HG02759 (cell line): Measurements from ENCODE around the gene PLA2G2F.

Experiments used
- ATAC-seq: cut with Tn5 transposase; IDR thresholded peaks from one replicate; pipeline ENCODE4 v1.9.1; 2021; ENCODE audit warnings: mild to moderate bottlenecking, moderate library complexity; ENCODE audit not compliant: unreplicated experiment

Gene PLA2G2F, protein sequence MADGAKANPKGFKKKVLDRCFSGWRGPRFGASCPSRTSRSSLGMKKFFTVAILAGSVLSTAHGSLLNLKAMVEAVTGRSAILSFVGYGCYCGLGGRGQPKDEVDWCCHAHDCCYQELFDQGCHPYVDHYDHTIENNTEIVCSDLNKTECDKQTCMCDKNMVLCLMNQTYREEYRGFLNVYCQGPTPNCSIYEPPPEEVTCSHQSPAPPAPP

DNA sequence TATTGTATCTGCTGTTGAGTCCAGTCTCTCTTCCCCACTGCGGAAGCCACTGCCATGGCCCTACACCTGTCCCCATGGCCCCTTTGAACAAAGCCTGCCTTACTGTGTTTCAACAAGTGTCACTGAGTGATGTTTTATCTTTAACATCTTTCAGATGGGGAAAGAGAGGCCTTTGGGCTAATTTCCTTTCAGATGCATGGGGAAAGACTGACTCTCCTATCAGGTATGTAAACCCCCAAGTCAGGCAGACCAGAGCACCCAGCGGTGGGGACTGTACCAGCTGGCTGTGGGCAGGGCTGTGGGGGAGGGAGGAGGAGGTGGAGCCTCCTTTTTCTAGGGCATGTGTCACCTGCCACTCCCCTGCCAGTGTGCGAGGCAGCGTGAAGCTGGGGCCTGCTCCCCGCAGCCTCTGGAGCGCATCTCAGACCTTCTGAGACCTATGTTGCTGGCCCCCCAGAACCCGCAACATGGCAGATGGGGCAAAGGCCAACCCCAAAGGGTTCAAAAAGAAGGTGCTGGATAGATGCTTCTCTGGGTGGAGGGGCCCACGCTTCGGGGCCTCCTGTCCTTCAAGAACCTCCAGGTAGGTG lies at the start of gene PLA2G2F:
PLA2G2F (plus strand) TSS at position 363 of the 590 bp plus-strand sequence; CDS start at position 468, 105 bp downstream.
- ATAC-seq = no peak

DNA sequence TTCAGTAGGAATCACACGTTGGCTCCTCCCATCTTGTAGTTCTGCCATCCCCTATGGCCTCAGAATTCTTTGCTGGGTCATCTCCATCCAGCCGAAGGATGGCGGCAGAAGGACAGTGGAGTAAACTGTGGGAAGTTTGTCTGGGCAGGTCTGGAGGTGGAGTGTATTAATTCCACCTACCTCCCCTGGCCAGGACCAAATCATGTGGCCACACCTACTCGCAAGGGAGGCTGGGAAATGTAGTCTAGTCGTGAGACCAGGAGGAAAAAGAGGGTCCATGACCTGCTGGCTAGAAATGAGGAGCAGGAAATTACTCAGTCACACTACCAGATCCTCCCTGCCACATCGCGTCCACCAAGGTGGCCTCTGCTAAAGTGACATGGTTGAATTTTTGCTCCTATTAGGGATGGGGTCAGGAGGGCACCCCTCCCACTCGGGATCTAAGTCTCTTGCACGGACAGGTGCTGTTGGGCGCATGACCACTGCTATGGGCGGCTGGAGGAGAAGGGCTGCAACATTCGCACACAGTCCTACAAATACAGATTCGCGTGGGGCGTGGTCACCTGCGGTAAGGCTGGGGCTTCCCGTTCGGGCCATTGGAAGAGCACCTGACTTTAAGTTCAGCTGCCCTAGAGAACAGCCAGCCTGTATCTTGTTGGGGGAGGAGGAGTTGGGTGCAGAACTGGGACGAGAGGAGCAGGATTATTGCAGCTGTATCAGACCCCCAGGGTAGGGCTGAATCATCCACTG lies 49.6 kb upstream of the PLA2G2F start:
- ATAC-seq = no peak

DNA sequence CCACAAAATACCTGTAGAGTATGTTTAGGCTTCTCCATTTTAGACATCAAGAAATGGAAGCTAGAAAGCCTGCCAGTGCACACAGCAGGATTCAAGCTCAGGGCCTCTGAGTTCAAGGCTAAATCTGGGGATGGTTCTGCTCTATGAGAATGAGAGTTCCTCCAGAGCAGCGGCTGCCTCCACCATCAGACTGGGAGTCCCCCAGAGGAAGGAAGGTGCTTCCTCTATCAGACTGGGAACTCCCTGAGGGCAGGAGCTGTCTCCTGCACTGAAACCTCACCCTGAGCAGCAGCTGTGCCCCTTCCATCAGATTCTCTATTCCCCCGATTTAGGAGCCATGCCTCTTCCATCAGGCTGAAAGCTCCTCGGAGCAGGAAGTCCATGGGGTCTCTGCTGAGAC lies 49.0 kb upstream of the PLA2G2F start:
- no peak for ATAC-seq

DNA sequence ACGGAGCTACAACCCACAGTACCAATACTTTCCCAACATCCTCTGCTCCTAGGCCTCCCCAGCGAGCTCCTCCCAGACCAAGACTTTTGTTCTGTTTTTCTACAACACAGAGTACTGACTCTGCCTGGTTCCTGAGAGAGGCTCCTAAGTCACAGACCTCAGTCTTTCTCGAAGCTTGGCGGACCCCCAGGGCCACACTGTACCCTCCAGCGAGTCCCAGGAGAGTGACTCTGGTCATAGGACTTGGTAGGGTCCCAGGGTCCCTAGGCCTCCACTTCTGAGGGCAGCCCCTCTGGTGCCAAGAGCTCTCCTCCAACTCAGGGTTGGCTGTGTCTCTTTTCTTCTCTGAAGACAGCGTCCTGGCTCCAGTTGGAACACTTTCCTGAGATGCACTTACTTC lies 48.5 kb upstream of the PLA2G2F start:
- ATAC-seq = no peak

DNA sequence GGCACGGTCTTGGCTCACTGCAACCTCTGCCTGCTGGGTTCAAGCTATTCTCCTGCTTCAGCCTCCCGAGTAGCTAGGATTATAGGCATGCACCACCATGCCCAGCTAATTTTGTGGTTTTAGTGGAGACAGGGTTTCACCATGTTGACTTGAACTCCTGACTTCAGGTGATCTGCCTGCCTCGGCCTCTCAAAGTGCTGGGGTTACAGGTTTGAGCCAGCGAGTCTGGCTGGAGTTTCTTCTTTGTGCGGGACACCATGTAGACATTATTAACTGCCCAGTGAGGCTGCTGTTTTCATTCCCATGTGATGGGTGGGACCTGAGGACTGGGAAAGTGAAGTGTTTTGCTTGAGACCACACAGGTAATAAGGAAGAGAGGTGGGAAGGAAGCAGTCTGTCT lies 45.8 kb upstream of the PLA2G2F start:
- ATAC-seq = no peak

DNA sequence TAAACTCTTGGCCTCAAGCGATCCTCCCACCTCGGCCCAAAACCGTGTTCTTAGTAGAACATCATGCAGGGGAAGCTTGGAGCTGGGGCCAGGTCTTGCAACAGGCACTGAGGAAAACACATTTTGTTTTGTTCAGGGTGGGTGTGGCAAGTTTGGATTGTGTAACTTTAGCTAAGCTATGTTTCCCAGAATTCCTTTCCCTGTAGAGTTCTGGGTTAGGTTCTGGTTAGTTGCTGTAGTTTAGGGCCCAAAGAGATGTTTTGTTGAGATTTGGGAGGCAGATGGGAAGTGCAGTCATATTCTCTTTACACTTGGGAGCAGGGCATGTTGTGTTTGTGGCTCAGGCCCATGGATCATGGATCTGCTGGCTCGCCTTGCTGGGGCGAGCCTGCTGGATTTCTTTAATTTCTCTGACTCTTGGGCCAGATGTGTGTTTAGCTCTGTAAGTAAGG lies 45.2 kb upstream of the PLA2G2F start:
- ATAC-seq = no peak

DNA sequence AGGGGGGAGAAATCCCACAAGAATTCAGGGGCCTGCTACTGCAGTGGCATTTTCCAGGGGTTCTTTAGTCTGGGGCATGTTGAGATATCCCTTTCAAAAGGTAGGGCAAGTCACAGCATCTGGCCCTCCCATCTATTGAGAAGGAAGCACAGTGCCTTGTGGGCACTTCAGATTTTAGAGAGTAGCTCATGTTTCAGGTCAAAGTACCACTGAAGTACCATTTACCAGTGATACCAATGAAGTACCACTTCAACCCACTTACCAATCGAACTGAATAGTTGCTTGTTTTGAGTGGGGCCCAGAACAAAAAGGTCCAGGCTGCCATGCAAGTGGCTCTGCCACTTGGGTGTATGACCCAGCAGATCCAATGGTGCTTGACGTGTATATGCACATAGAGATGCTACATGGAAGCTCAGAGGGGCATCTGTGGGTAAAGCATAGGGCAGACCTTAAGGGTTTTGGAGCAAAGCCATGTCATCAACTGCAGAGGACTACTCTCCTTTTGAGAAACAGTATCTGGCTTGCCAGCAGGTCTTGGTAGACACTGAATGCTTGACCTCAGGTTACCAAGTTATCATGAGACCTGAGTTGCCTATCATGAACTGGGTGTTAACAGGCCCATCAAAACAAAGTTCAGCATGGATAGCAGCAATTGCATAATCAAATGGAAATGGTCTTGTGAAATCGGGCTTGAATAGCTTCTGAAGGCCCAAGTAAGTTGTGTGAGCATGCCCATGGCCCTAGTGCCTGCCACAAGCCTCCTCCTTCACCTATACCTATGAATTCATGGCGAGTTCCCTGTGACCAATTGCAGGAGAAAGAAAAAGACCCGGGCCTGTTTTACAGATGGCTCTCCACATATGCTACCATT lies 43.3 kb upstream of the PLA2G2F start:
- ATAC-seq = no peak

DNA sequence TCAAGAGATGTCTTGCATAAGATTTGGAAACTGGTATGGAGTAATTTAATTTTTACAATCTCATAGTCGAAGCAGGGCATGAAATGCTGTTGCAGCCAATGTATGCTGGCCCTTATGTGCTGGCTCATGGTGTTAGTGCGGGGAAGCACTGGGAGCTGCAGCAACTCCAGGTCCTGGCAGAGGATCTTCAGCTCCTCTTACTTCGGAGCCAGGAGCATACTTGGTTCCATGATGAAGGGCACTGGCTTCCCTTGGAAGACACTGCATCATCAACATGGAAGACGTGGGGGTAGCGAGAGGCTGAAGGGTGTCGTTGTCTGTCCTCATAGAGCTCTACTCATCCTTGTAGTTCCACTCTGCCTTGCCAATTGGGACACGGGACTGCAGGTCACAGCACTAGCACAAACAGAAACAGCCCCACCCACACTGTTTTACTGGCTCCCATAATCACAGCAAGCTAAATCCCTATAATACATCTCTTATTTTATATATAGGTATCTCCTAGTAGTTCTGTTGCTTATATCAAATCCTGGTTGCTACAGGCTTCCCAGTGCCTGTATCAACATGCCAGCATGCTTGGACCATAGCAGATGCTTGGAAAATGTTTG lies 42.2 kb upstream of the PLA2G2F start:
- no peak for ATAC-seq

DNA sequence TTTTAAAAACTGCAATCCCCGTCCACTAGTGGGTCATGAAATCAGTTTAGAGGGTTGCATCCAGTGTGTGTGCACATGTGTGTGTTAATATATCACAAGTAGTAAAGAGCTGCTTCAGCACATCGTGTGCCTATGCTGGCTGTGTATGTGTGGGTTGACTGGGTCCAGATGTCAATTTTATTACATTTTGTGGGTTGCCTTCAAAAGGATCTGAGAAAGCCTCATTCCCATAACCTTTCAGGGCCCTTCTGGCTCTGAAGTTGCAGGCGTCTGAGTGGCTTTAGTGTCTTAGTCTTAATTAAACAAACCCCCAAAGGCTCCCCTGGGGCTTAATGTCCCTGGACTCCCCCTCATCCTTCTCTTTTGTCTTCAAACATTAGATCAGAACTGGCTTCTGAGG lies 39.6 kb upstream of the PLA2G2F start:
- no peak for ATAC-seq

DNA sequence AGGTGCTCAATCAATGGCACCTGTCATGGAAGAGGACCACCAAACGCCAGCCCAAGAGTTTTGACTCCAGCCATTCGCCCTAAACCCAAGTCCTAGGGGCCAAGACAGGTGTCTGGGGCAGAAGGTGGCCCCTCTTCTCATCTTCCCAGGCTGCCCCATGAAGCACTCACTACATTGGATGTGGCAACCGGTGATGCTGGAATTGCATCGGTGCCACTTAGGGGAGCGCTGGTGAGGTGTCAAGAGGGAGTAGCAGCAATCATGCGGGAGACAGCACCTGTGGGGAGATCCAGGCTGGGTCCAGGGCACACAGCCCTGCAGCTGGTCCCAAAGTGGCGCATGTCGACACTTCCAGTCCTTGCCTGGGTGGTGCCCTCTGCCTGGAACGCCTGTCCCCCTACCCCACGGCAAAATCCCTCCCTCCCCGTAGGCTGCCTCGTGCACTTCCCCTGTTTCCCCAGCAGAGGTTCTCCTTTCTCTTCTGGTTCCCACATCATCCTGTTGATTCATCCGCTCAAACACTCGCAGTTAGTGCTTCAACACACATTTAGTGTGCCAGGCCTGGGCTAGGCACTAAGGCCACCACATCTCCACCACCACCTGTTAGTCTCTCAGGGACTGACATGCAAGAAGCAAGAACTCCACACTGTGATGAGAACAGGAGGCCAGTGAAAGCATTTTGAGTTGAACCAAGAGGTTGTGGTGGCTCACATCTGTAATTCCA lies 38.3 kb upstream of the PLA2G2F start:
- ATAC-seq = no peak

DNA sequence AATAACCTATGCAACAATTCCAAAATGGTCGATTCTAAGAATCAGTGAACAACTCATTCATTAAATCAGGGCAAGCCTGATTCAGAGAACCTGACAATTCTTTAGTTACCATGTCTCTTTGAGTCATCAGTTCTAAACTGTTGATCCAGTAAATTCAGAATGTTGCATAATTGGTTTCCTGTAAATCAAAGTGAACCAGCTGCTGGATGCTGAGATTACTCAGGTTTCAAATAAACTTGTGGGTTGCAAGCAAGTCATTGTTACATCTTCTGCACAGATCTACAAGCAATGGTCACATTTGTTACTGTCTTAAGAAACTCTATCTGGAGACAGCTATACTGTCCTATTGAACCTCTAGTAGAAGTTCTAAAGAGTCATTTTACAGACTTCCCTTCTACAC lies 36.2 kb upstream of the PLA2G2F start:
- ATAC-seq = no peak

DNA sequence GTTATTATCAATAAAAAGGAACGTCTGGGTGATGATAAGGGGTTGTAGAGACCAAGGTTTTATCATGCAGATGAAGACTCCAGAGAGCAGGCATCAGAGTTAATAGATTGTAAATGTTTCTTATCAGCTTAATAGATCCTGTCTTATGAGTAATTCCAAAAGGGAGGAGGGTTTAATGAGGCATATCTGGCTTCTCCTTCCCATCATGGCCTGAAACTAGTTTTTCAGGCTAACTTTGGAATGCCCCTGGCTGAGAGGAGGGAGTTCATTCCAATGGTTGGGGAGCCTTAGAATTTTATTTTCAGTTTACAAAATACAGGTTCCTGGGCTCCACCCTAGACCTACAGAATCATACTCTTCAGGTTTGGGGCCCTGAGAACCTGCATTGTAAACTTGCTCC lies 33.3 kb upstream of the PLA2G2F start:
- no peak for ATAC-seq

DNA sequence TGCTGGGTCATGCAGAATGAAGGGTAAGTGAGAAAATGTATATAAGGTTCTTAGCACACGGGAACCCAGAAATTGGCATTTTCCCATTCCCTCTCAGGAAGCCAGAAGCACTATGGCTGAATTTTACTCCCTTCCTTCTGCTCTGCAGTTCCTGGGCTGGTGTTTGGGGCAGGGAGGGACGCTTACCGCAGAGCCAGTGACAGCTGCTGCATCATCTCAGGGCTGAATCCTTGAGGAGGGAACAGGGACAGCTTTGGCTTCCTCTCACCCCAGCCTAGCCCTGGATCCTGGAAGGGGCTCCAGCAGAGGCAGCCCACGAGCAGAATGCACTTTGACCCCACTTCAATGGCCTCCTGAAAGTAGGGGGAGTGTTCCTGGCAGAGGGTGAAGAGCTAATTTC lies 31.8 kb upstream of the PLA2G2F start:
- no peak for ATAC-seq

DNA sequence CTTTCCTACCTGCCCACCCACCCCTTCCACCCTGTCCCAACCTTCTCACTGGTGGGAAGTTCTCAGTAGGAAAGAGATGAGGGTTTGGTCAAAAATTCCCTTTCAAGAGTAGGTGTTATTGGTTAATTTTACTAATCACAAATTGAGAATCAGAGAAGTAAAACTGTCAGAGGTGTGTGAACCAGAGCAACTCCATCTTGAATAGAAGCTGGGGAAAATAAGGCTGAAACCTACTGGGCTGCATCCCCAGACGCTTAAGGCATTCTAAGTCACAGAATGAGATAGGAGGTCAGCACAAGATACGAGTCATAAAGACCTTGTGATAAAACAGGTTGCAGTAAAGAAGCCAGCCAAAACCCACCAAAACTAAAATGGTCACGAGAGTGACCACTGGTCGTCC lies 31.3 kb upstream of the PLA2G2F start:
- no peak for ATAC-seq

DNA sequence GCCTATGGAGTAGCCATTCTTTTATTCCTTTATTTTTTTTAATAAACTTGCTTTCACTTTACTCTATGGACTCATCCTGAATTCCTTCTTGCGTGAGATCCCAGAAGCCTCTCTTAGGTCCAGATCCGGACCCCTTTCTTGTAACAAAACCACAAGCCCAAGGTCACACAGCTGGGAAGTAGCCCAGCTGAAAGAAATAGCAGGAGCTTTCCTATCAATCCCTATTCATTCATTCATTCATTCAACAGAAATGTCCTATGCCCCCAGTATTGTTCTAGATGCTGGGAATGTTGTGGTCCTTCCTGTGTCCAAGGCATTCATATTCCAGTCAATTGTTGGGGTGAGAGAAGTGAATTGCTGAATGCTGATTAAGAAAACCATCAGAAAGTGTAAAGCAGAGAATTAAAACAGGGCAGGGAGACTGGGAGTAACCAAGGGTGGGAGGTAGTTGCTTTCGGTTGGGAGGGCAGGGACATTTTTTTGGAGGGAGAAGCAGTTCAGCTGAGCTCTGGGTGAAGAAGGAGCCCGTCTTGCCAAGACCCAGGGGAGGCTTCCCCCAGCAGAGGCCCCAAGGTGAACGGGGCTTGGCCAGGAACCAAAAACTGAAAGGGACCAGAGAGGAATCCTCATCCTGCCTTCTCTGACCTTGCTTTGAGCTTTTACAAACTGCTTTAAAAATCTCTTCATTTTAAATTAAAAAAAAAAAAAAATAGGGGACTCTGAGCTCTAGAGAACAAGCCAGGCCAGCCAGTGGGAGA lies 30.6 kb upstream of the PLA2G2F start:
- ATAC-seq = no peak

DNA sequence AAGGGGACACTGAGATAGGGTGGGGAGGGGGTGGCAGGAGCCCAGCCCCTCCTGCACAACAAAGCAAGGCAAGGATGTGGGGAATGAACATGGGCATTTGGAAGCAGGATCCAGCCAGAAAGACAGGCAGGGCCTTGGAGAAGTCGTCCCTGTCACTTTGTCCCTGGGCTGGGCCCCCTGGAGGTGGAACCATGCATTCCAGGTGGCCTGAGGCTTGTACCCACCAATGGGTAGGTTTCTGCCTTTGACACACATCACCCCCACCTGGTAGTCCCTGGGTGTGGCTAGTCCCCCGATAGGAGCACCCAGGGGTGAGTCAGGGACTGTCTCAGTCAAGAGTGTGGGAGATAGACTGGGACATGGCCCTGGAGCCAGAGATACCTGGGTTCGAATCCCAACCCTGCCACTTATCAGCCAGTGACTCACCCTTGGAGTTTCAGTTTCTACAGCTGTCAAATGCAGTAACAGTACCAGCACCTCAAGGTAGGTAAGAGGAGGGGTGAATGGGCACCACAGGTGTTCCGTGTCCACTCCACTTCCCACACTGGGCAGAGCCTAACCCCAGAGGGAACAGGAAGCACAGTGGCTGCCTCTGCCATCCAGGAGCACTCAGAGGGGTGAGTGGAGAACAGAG lies 29.8 kb upstream of the PLA2G2F start:
- no peak for ATAC-seq

DNA sequence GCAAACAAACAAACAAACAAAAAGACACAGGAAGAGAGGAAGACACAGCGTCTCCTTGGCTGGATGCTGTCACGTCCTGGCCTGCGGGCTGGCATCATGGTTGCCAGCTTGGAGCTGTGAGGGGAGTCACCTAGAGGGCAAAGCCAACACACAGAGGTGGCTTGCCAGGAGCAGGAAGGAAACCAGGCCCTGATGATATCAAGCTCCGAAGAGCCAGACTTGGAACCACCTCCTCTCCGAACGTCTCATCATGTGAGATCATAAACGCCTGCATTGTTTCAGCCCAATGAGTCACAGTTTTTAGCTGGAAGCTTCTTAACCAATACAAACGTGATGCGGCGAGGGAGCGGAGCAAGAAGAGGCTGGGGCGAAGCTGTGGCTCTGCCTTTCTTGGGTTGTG lies 28.4 kb upstream of the PLA2G2F start:
- ATAC-seq = no peak

DNA sequence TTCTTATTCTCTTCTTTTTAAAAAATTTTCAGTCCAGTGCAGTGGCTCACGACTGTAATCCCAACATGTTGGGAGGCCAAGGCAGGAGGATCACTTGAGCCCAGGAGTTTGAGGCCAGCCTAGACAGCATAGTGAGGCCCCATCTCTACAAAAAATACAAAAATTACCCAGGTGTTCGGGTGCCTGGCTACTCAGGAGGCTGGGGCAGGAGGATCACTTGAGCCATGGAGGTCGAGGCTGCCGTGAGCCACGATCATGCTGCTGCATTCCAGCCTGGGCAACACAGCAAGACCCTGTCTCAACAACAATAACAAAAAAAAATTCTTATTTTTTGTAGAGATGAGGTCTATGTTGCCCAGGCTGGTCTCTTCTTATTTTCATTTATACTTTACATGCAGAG lies 27.7 kb upstream of the PLA2G2F start:
- ATAC-seq = no peak
